IPS DF 4.7 (cell line): ENCODE measurements around the gene MSMB.

Source experiments
- DNase-seq: peaks from one replicate; pipeline ENCODE4 v3.0.0-alpha.2; 2013; ENCODE audit warnings: low spot score; ENCODE audit errors: extremely low read depth

MSMB gene

DNA sequence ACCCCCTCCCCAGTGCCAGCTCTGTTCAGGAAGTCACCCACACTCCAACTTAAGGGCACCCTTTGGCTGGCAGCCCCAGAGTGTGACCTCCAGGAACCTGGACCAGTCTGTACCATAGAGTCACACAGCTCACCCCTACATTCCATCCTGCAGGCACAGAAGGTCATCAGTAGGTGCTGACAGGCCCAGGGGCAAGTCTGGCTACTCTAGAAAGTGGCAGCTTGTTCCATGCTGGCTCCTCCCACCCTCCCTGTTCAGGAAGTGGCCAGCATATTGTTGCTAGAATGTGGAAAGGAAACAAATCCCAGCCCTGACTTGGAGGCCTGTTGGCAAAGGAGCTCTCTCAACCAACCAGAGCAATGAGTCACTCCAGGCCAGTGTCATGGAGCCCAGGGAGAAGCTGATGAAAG is 12.5 kb downstream of the MSMB start:
- no peak for DNase-seq

DNA sequence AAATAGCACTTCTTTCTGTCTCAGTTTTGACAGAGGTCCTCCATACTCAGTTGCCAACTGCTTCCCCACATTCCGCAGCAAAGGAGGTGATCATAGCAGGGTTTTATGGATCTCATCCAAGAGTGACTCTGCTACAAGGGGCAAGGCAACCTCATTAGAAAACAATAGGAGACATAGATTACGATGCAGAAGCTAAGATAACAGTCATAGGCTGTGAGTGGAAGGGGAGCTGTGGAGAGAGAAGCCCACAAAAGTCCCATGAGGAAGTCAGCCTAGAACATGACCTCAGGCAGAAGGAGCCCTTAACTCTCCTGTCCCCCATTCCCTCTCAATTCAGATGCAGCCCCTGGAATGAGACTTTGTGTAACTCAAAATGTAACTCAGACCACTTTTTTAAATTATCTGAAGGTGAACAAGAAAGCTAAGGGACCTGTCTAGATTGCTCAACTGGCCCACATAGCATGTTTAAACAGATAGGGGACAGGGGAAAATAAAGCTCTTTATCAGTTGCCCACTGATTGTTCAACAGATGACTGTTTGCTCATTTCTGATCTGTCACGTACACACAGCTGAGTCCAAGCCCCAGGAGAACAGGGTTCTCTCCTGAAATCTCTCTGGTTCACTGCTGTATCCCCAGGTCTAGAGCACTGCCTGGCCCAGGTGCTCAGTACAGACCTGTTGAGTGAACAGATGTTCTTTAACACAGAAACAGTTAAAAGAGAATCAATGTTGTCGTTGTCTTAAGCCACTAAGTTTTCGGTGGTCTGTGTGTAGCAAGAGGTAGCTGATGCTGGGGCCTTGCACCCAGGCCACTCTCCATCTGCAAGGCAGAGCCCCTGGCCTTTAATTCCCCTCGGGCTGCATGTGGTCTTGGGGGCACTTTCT is 14.2 kb downstream of the MSMB start:
- no peak for DNase-seq

DNA sequence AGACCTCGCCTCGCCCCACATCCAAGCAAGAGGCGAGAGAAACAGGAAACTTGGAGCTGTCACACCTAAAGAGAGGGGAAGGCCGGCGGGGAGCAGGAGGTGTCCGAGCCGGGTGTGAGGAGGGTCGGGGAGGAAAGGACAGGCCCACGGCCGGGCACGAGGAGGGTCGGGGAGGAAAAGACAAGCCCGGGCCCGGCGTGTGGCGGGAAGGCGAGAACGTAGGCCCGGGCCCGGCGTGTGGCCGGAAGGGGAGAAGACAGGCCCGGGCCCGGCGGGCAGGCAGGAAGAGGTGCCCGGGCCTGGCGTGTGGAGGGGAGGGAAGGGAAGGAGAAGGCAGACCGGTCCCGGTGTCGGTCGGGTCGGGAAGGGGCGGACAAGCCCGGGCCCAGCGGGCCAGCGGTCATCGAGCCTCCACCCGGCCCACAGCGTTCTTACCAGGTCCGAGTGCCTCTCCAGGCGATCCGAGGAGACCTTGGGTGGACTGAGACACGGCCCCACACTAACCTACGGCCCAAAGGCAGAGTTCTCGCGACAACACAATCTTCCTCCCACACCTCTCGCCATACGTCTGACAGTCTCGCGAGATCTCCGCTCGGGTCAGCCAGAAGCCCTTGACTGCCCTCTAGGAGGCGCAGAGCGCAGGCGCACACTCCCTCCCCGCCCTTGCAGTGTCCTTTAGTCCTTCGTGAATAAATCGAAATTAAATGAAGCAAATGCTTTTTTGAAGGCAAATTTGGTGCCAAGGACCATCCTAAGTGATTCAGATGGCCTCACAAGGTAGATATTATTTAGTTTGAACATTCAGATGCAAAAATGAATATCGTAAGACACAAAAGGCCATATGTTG is 15.8 kb downstream of the MSMB start, which contains the start of gene NCOA4:
NCOA4 (minus strand) TSS at position 533 of the 847 bp plus-strand sequence. CDS start 13,943 bp downstream, outside the sequence.
- DNase-seq = peak; percentile 93

DNA sequence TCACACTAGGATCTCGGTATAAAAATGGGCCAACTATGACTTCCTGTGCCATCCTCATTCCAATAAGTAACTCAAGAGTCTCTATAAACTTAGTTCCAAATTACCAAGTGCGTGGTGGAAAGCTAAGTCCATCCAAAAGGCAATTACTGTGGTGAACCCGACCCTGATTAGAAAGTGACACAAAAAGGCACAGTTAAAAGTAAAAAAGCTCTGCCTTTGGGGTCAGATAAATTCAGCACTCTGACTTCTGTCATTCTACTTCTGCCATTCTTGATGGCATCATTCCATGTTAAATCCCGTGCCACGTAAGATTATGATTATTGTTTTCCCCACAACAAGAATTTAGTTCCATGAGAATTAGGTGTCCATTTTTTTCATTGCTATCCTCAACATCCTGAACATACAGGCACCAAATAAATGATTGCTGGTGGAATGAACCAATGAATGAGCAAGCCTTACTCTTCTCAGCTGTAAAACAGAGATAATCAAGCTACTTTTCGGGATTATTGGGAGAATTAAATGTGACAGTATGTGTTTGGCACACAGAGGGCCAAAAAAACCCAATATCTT is 16.5 kb downstream of the MSMB start:
- no peak for DNase-seq

DNA sequence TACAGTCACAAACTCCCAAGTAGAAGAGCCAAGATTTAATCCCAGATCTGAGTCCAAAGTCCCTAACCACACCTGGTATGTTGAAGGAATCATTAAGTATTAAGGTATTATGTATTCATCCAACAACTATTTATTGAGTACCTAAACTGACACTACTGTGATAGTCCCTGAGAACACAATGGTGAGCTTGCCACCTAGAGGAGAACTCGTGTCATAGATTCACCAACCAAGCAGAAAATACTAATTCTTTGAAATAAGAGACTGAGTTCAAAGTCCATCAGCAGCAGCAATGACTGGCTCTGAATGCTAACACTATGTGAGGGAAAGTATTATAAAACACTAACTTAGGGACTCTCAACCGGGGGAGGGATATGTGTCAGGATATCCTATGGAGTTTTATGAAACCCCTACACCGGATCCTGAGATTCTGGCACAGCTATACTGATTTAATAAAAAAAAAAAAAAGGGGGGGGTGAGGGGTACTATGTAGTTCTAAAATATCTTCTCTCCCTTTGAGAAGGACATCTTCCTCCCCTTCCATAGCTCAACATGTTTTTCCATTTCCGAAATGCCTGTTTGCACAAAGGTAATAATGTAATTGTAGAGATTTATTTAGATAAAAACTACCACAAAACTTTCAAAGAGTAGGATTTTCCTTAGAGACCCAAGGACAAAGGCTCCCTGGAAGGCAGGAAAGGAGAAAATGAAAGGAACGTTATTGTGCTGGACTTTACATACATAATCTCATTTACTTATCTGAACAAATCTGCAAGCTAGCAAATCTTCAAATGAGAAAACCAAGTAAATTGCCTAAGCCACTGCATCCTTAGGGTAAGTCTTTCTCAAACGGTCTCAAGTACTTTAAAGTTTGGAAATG is 17.2 kb downstream of the MSMB start:
- DNase-seq = no peak

DNA sequence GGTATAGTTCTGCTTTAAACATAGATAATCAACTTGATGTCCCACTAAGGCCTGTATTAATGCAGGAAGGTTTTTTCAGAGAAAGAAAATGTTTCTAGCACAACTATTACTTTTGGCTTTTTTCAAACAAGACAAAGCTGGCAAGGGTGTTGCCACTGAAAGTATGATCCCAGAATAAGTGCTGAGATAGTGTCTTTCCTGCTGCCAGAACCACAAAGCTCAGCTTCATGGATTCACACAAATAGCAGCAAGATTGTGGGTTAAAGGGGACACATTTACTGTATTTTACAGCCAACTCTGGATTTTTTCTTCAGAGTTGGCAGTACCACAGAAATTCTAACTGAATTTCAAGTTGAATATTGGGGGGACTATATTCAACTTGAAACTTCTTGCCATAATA is 20.0 kb downstream of the MSMB start:
- no peak for DNase-seq

DNA sequence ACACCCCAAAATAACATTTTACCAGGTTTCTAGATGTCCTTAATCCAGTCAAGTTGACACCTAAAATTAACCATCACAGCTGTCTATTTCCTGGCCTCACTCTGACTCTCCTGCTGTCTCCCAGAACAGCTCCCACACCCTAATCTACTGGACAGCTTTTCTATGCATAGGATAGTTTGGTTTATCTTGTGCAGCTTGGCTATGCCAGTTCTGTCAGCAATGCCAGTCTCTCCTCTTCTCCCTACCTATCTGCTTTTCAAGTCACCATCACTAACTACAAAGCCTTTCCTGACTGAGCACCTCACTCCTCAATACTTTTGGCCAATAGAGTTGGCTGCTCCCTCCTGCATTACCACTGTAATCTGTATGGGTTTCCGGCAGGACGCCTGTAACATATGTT is 20.7 kb downstream of the MSMB start:
- no peak for DNase-seq

DNA sequence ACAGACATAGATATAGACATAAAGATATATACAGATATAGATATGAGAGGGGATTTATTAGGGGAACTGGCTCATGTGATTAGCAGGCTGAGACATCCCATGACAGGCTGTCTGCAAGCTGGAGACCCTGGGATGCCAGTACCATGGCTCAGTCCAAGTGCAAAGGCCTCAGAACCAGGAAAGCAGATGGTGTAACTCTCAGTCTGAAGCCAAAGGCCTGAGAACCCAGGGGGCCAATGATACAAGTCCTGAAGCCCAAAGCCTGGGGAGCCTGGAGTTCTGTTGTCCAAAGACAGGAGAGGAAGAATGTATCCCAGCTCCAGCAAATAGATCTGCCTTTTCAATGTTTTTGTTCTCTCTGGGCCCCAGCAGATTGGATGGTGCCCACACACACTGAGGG is 21.1 kb downstream of the MSMB start:
- no peak for DNase-seq

DNA sequence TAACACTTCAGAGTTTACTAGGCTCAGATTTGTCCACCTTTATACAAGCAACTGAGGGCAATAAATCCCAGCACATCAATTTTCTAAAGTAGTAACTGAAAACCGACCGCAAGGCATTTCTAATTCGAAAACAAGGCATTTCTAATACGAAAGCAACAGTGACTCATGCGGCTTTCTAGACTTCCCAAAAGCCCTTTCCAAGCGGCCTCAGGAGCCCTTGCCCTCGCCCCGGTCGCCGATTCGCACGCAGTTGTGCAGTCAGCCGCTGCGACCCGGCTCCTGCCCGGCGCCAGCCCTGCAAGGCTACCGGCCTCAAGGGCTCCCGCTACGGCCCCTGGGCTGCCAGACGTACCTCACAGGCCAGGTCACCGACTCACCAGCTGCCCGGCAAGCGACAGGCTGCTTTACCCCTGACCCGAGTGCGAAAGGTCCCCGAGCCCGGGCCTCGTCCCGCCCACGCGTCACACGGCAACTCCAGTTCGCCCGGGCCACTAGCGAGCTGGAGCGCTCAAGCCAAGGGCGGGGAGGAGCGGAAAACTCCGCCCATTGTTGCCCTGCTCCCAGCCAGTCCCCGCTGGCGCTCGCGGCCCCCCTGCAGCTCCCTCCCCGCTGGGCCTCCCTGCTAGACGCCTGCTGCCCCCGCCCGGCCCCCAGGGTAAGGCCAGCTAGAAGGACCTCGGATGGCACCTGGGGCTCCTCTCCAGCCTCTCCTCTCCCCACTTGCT is 22.9 kb downstream of the MSMB start:
- peak; percentile 30 for DNase-seq

DNA sequence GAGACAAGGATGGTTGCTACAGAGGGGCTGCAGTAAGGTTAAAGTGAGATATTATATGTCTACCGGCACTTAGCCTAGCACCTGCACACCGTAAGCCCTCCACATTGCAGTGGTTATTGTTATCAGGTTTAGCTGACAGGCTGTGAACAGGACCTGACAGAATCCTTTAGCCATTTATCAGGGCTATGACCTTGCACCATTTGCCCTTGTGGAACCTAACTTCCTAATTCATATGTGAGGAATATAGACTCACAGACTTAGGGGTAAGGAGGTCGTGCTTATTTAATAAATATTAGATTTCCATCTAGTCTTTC is 25.8 kb downstream of the MSMB start:
- no peak for DNase-seq

DNA sequence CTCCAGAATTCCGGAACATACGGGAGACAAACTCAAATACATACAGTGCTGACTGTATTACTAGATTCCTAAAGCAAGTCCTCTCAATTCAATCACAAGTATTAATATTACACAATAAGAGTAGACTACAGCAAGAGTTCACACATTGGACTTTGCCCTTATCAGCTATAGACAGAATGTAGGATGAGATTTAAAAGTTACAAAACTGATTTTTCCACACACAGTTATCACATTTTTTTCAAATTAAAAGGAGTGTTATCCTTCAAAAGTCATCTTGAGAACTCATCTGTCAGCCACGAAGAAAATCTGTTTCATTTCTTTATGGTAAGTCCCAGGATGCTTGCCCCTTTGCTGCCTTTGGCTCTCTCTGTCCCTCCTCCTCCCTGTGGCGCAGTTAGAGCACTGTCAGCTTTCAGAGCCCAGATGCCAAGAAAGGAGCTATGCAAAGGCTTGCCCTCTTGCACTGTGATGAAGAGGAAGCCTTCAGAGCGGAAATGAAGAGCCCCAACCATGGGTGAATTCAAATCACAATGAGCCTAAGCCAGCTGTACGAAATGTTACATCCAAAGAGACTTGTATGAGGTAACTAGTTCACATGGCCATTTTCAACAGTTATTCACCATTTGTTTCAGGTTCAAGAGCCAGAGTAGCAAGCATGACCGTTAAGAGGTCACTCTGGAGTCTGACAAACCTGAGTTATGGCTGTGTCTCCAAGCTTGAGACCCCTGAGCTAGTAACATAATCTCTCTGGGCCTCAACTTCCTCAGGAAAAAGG is 26.3 kb downstream of the MSMB start:
- DNase-seq = no peak

DNA sequence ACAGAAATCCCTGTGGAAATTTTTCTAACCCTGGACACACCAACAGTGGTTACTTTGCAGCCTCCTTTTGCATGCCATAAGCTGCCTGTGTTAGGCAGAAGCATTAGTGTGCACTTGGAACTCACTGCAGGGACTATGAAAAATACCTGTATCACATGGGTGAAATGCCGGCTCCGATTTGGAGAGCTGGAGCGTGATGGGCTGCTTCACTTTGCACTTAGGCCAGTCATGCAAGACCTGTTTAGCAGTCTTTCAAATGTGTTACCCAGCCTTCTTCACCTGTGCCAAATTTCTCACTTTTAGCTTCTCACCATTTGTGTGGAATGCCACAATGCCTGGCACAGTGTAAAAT is 26.9 kb downstream of the MSMB start:
- DNase-seq = no peak

DNA sequence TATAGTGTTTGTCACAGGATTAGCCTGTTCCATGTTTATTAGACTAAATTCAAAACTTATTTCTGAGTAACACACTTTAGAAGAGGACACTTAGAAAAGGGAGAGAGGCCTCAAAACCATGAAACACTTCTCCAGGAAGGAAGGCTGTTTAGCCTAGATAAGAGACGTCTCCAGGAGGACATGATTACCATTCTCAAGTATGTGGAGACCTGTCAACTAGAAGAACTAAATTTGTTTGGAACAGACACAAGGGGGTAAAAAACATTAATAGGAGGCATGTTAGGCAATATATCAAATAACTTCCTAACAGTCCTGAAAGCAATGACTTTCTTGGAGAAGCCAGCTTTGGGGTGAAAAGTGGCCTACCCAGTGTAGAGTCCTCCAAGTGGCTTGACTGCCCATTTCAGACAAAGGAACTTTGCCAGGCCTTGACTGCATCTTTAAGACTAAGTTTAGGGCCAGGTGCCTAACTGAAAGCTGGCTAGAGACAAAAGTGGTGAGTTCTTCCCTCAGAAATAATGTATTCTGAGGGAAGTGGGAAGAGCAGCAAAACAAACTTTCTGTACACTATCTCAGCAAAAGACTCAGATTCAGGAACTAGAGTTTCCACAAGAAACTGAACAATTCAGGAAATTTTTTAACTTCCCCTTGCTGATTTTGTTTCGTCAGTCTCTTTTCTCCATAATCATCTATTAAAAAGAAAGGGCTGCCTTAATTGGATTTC is 27.5 kb downstream of the MSMB start:
- DNase-seq = no peak

DNA sequence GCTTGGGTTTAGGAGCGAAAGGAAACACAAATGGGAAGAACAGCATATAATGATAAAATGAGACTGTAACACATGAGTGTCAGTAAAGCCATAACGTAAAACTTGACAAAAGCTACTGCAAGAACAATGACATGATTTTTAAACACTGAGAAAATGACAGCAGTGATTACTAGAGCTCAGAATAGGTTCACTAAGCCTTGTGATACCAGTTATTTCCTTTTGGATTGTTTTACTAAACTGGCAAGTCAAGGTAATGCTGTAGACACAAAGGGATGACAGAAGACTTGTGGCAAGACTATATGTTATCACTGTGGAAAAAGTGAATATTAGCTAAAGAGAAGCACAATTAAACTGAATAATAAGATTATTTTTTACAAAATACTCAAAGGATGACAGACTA is 28.3 kb downstream of the MSMB start:
- no peak for DNase-seq

DNA sequence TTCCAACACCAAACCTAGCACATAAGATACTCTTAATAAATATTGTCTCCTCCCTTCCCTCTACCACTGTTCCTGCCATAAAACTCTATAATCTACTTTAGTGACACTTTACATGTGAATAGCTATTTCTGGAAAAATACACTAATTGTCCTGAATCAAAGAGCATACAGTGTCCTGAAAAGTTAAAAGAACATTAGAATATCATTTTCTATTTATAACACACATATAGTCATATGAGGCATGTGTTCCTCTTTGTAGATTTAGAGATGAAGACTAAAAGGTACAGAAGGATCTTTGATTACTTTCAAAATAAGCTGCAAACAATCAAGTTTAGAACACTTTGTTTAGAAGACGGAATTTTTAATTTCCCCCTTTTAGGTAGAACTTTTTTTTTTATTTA is 29.3 kb downstream of the MSMB start:
- no peak for DNase-seq

DNA sequence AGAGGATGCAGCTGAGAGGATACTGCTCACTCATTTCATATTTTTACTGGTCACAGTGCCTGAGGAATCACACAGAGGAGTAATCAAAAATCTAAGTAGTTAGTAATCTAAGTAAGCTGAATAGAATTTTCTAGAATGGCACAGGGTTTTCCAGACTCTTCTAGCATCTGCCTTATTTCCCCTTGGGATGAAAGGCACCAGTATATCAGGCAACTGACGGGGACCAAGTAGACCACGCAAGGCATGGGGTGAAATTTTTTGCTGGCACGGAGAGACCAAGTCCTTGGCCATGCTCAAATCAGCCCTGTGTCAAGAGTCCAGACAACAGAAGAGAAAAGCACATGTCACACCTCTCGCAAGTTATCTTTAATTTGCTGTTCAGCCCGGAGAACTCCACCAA is 29.9 kb downstream of the MSMB start:
- no peak for DNase-seq

DNA sequence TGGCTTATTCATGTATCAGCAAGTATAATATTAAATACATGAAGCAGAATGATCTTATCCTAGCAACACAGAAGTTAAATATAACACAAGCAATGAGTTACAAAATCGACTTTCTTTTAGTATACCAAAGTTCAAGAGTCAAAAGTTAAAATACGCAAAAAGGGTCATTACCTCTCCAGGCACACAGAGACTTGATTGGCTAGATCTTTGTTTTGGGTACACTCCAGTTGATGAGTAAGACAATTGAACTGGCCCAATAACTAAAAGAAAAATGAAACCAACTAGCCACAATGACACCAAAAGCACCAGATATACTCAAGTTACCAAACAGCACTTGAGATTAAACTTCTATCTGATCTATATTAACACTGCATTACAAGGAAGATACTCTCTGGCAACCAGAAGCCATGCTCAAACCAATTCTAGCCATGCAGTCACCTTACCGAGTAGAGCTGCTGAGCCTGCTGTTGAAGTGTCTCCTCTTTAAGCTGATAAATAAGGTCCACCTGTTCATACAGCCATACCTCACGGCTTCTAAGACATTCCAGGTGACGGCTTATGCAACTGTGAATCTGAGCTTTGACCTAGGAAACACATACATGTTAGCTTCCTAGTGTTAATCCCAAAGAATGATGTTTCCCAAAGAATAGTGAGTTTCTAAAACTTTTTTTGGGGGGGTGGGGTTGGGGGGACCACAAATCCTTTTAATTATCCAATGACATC is 31.2 kb downstream of the MSMB start:
- no peak for DNase-seq

DNA sequence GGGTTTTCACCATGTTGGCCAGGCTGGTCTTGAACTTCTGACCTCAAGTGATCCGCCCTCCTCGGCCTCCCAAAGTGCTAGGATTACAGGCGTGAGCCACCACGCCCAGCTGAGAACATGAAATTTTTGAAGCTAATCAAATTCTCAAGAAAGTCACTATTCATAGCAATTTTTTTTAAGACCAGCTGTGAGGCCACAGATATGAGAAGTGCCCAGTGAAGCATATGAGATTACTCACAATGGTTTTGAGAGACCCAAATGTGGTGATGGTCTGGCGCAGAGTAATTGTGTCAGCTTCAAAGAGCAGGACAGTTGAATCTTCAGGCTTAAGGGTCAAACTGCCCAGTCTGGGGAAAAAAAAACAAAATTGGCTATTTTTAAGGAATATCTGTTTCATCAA is 31.9 kb downstream of the MSMB start:
- DNase-seq = no peak

DNA sequence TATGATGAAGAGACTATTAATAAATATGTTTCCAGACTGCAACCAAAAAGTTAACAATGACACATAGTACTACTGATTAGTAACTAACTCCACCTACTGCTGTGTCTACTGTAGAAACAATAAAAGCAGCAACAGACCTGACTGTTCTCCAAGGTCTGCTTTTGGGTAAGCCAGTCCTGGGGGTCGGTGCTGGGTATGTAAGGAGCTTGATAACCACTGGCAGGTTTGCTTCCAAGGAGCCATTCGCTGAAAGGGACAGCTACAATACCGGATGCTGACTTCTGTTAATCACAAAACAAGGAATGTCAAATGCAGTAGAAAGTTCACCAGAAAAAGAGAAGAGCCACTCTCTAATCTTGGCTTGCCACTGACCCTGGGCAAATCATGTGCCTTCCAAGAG is 33.3 kb downstream of the MSMB start:
- DNase-seq = no peak
